Medulla oblongata (tissue), 1 donor: ENCODE measurements around the gene GABRB2.
A peak's percentile ranks its signal among the peaks of the same experiment; 100 is the strongest.
"Not testable (repeated sequence)": the region's sequence is repeated elsewhere in the genome, so short reads cannot be mapped to it uniquely, and the experiment has no call there.

Experiments used
- DNase-seq: peaks from one replicate; pipeline ENCODE4 v3.0.0-alpha.2; 2015; ENCODE audit errors: extremely low spot score

Gene GABRB2

DNA sequence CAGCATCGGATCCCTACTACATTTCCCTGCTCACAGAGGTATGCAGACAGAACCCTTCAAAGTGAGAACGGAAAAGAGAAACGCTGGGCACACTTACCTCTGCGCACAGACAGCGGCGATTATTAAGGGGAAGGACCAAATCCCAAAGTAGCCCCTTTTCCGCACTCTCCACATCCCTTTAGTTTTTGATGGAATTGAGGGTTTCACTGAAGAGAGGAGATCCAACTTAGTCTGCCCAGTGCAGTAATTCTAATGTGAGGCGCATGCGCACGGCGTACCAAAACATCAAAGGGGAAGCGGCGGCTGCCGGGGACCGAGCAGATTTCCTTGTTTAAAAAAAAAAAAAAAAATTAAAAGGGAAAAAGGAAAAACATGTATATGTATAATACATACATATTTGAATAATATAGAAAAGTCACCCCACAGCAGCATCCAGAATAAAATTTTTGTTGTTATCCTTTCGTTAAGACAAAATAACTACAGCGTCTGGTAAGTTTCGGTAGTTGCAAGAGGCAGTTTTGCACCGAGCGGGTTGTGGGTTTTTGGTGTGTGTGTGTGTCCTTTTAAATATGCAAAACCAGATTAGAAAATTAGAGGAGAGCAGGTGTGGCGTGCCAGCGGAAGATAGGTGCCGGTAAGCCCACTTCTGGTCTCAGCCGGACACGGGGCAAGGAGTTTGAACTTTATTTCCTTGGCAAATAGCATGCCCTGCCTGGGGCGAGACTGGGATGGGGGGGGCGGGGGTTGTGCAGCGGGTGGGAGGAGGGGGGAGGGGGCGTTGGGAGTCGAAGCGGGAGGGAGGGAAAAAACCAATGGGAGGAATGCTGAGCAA is at the start of gene GABRB2:
Gene GABRB2 (minus strand): TSS at position 256 of the 832 bp plus-strand sequence. CDS start 82 bp downstream, at position 174.
- DNase-seq: peak; percentile 80

DNA sequence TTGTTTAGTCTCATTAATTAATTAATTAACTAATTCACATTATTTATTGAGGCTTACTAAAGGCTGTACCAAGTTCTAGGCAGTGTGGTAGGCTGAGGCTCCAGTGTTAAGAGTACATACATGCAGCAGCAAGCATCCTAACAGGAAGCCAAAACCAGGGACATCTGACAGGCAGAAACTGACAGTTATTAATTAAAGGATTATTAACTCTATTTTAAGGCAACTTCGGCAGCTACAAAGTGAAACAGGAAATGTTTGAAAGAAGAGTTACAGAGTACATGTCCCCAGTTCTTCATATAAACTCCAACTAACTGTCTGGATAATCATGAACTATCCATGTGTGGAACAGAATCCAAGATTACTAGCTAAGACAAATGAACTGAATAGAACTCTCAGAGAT is 39.3 kb upstream of the GABRB2 start:
- DNase-seq: no peak

DNA sequence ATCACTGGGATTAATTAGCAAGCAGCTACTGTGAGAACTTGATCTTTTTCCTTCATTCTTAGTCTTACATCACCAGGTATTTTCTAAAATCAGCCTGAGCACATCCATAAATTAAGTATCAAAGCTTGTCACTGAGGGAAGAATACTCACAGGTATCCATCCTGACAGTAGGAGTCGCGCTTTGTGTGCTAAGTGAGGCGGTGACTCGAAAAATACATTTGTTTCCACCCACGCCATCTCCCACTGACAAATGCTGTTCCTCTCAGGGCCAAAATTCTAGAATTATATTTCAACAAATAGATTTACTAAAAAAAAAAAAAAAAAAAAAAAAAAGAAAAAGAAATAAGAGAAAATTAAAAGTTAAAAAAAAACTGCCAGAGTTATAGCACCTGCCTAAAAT is 34.1 kb upstream of the GABRB2 start:
- DNase-seq: no peak

DNA sequence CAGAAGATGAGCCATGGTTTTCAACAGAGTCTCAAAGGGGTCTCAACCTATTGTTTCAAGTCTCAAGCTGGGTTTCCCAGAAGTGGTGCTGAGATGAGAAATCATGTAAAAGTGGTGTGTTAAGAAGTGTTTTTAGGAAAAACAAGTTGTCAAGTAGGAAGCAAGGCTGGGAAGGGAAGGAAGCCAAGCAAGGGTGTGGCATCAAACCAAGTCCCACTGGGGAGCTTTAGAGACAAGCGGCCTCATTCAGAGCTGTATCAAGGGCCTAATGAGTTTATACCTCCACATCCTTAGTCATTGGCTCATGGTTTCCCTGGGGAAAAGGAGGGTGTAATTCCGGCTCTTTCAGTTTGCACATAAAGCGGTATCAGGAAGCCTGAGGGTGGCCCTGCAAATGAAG is 26.4 kb upstream of the GABRB2 start:
- DNase-seq: no peak

DNA sequence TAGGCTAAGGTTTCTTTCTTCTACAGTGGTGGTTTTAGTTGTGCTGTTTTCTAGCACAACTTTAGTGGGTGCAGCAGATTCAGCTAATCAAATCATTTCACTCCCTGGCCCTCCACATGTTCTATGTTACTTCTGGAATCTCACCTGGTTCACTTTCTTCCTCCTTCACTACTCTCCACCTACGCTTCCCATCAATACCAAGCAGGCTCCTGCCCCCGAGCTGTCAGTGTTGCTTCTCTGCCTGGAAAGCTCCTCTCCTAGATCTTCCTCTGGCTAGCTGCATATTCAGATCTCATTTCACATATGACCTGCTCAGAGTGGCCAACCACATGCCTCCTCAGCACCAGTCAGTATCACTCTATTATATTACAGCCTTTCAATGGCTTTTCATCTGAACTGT is 19.6 kb upstream of the GABRB2 start:
- no peak for DNase-seq

DNA sequence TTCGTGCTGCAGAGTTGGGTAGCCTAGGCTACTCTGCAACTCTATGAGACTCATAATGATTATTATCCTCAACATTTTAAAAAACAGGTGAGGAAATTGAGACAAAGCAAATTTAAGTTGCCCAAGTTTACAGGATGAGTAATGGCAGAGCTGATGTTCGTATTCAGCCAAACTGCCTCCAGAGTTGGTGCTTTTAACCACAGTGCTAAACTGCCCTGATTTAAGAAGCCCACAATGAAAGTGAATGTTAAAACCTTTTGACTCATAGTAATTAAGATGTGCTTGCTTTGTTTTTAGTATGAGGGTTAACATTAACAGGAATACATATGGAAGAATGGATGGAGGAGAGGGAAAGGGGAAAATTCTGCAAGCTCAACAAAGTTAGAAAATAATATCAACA is 15.9 kb upstream of the GABRB2 start:
- DNase-seq: no peak

DNA sequence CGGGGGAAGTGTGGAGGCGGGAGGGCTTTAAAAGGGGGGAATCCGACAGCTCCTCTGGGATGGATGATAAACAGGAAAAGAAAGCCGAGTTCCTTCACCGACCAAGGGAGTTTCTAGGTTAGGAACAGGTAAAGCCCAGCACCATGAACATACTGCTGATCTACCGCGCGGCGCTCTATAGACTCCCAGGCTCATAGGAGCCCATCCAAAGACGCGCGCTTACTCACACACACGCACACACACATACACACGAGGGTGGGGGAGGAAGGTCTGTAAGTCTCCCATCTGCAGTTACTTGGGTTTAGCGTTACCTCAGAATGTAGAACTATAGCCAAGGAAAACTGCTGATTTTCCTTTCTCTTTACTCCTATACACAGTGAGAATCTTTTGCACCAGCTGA is 2.6 kb upstream of the GABRB2 start:
- no peak for DNase-seq

DNA sequence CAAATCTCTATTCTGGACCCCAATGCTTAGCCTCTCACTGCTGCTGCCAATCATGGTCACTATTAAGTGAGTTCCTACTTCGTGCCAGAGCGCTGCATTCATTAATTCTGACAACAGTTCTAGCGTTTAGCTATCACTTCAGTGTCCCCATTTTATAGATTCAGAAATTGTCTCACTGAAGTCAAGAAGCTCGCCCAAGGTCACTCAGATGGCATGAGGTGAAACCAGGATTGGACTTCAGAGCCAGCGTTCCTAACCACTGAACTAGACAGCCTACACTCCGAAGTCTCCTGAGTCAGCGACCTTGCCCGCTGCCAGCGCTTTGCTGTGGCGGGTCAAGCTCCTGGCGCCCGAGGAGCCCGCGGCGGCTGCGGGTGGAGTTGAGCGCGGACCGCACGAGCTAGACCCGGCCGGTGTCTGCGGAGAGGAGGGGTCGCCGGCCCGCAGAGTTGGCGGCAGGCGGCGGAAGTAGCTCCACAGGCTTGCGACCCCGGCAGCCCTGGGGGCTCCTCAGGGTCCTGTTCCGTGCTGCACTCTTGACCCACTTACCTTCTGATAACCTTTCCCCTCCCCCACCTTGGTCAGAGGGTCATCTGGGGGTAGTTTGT is 2.1 kb upstream of the GABRB2 start:
- no peak for DNase-seq

DNA sequence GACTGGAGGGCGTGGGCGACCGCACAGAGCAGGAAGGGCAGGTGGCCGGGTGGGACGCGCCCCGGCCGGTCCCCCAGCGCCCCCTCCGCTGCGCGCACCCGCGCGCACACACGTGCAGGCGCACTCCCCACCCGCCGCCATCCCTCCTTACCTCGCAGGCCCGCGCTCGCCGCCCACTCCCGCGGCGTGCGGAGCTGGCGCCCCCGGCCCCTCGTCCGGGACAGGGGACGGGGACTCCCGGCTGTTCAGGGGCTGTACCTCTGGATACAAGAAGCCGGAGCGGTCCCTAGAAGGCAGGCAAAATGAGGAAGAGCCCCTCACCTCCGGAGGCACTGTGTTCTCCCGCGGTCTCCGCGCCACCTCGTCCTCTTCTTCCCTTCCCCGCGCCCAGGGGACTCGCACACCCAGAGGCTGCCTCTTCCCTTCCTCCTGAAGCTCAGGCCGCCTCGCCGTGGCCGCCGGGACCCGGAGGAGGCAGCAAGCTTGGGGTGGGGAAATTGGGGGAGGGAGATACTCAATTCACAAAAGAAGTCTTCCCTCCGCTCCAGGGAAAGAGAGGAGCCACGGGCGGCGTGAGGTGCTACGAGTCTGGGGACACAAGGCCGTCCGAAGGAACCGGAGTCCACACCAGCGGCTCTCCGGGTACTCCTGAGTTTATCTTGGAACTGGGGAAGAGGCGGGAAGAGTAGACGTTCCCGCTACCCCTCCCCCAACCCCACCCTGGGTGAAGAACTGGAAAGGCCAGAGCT is 1.4 kb upstream of the GABRB2 start:
- no peak for DNase-seq

DNA sequence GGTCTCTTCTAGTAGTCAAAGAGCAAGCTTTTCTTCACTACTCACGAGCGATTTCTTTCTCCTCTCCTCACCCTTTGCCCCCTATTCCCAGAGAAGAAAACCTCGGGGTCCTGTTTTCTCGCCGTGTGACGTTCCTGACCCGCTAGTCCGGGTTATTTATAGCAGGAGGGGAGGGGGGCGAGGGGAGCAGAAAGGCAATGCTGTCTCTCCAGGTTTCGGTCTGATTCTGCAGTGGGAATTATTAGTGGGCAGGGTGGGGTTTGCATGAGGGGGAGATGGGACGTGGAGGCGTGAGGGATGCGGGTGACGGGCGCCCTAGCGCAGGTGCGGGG is 847 bp upstream of the GABRB2 start:
- no peak for DNase-seq

DNA sequence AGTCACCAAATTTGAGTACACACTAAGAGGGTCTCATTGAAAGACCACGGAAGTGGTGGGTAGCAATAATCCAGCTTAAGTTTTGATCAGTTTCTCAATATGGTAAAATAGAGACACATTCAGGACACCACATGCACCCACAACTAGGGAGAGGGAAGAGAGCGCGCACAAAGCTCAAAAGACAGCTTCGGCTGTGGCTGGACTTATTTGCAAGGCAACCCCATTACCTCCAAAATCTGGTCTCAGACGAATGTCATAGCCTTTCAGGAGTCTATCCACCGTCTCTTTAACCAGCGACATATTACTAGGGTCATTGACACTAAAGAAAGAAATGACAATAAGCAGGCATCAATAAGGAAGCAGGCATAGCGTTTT is 443 bp downstream of the GABRB2 start:
- DNase-seq: no peak

DNA sequence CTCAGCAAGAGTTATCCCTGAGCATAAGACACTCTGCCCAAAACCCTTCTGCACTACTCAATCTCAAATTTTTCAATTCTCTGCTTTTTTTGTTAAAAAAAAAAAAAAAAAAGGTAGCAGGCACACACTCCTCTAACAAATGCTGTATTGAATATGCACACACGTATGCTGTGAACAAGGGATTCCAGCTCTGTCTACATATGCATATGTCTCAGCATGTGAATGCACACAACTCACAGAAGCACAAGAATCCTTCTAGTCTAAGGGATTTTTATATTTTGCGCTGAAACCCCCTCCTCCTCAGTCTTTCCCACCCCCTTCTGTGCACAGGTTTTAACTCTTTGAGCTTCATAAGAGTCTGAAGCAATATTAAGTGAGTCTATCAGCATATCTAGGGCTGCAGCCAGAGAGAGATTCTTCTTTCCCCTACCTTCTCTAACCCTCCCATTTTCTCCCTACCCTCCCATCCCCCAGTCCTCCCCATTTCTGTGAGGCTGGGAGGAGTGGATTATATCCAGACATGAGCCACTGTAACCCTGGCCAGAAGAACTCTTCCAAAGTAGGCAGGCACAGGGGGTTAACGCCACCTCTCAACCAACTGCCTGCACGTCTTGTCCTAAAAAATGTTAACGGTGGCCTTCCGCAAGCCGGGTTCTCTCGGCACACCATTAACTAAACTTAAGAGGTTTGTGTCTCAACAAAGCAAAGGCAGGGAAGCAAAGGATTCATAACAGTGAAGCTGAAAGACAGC is 1.0 kb downstream of the GABRB2 start:
- DNase-seq: no peak

DNA sequence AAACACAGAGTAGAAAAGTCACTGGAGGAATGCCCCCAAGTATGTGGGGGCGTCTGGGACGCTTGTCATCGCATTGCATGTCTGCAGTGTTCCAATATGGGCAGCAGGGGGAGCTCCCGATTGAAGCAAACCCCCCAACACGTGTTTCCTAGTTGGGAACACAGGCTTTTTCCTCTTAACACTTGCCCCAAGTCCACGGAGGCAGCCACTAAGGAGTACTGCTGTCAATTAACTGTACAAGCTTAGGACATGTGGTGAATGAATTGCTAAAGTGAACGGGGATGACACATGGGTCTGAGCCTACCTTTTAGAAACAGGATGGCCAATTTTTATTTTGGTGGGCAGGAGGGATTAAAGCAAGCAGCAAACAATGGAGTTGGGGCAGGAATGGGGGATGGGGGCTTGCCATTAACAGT is 2.2 kb downstream of the GABRB2 start:
- DNase-seq: peak; percentile 73

DNA sequence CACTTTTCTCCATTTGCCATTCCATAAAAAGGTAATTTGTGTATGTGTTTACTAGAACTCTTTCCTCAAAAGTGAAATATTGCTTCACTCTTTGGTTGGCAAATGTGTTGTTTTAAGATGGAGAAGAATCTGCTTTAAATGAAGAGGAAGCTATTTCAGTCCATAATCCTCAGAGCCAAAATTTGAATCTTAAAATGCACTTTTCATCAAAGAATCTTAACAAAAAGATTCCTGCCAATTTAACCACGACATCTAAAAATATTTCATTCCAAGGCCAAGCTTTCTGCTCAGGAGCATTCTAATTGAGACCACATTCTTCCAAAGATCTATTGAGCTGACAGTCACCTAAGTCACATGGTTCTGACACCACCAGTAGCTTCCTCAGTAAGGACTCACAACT is 7.5 kb downstream of the GABRB2 start:
- DNase-seq: no peak

DNA sequence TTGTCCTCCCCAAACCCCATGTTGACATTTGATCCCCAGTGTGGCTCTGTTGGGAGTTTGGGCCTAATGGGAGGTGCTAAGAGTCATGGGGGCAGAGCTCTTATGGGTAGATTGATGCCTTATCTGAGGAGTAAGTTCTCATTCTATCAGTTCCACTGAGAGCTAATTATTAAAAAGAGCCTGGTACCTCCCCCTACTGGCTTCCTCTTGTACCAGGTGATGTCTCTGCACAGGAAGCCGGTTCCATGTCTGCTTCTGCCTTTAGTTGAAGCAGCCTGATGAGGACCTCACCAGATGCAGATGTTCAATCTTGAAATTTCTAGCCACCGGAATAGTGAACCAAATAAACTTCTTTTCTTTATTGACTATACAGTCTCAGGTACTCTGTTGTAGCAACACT is 10.8 kb downstream of the GABRB2 start:
- DNase-seq: no peak

DNA sequence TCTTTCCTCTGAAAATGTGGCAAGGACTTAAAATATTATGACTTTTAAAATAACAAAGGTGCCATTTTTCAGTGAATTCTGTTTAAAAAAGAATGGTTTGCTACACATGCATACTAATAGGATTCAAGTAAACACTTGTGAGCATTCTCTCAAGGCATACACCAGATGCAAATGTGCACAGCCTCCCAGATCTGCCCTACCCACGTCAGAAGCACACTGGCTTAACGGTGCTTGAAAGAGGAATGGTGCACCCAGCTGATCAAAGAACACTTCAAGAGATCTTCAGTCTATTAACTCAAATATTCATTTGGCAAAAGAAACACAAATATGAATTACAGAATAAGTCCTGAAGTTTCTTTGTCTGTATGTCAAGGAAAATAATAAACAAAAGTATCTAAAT is 15.8 kb downstream of the GABRB2 start:
- DNase-seq: no peak

DNA sequence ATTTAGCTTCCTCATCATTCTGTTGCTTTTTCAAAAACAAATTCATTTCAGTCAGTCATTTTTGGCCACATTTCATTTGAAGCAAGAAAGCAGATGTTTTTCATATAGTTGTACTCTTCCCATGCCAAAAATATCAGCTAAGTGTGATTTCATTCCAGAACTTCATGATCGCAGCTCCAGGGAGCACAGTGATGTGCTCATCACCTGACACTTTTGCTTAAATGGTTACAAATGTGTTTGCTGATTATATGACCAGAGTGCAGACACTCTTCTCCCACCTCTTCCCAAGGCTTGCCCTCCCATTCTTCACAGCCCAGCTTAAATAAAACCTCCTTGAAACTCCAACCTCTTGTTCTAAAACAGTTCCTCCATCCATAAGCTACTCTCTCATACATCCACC is 32.6 kb downstream of the GABRB2 start:
- DNase-seq: no peak

DNA sequence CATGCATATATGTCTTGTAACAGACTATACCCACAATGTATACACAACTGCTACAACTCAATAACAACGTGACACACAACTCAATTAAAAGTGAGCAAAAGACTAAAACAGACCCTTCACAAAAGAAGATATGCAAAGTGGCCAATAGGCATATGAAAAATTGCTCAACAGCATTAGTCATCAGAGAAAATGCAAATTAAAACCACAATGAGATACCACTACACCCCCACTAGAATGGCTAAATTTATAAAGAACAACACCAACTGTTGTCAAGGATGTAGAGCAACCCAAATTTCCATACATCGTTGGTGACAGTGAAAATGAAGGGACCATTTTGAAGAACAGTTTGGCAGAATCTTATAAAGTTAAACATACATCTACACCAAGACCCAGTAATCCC is 38.9 kb downstream of the GABRB2 start:
- no peak for DNase-seq

DNA sequence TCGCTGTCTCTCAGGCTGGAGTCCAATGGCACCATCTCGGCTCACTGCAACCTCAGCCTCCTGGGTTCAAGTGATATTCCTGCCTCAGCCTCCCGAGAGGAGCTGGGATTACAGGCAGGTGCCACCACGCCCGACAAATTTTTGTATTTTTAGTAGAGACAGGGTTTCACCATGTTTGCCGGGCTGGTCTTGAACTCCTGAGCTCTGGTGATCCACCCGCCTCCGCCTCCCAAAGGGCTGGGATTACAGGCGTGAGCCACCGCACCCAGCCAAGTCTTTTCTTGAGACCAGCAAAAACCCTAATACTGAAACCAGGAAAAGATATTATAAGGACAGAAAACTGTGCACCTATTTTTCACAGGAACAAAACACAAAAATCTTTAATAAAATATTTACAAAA is 41.4 kb downstream of the GABRB2 start:
- DNase-seq: not testable (repeated sequence)

DNA sequence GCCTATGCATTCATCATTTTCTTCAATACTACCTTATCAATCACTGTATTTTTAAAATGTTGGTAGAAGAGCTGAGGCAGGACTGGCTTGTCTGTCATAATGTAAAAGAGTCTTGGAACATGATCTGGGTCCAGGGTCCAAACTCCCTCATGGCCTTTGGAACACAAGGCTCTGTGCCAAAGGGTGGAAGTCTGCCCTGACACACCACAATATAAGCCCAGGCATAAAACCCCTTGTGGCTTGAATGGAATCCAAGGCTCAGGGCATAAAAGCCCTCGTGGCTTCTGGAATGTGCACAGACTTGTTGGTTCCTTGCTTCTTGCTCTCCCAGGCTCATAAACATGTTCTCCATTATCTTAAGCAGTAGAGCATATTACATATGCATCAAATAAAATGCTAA is 48.0 kb downstream of the GABRB2 start:
- no peak for DNase-seq

DNA sequence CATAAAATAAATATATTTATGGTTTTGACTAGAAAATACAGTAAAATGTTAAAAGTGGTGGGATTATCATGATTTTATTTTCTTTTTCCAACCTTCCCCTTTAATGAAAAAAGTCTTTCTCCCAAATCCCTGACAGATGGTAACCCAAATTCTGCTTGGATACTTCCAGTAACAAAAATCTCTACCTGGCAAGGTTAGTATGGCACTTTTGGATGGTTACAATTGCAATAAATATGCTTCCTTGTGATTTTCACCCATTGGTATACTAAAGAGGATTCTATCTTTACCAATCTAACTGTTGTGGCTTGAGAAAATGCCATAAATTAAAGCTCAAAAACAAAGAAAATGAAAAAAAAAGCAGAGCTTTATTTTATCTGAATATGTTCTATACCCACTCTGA is 62.8 kb downstream of the GABRB2 start:
- DNase-seq: no peak

DNA sequence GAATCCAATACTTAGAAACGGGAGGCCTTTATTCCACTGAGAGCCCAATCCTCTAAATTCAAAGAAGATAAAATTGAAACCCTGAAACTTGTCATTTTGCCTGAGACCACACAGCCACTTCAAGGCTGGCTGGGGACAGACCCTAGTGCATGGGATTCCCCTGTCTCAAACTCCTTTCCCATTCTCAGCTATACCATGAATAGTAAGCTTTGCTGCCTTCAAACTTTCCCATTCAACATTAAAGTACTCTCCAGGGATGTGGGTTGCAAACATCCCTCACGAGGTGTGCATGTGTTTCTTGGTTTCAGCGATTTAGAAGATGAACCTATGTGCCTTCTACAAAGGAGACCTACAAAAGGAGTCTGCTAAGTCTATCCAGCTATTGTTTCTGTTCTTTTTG is 64.6 kb downstream of the GABRB2 start:
- no peak for DNase-seq
